Measurements from ENCODE around the gene SMYD3. TPM values are rescaled to one million over a fixed set of nuclear protein-coding genes. Genes with fewer than 3 reads are reported as not detected.

SMYD3 gene
- polyA plus RNA-seq, 1 donor from 2014 or later = 48.6 TPM

DNA sequence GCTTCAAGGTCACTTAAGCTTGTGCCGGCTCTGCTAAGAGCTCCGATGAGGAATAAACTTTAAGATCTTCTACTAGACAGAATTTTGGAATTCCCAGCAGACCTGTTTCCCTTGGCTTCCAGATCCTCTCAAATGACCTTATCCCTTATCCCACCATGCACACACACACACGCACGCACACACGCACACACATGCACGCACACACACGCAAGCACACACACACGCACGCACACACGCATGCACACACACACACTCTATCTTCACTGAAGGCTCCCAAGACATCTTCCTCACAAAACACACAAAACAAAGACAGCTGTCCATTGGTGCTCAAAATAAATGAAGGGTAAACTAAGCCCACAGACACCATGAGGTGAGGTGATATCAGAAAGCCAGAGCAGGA is 692.4 kb downstream of the SMYD3 start:
- Histone ChIP-seq H4K20me1 (ENCODE audit: insufficient read depth) (no peaks in the 10 kb centered on the region), H2AFZ (ENCODE audit: low read depth, low read length) (no peak overlapping the region), H3K9me2 (ENCODE audit: insufficient read depth, low read length) (no peaks in the 10 kb centered on the region), H3F3A (ENCODE audit: insufficient read depth, low read length, poor library complexity, severe bottlenecking) (no peaks in the 10 kb centered on the region), H3K36me3 (ENCODE audit: insufficient read depth, low read length) (no peaks in the 10 kb centered on the region), H3K9me3 (ENCODE audit: low read length) (no peaks in the 10 kb centered on the region), H3K4me3 (ENCODE audit: low read length) (no peak overlapping the region), H3K9ac (ENCODE audit: low read length) (no peak overlapping the region), H3K79me2 (replicated peaks; ENCODE audit: insufficient read depth, low read length) (no peaks in the 10 kb centered on the region), H3K4me2 (ENCODE audit: low read length) (no peak overlapping the region), H3K27ac (ENCODE audit: low read length) (no peak overlapping the region), H3K27me3 (ENCODE audit: insufficient read depth, low read depth, low read length) (no peaks in the 10 kb centered on the region)
- no peak for TF ChIP-seq TAF1 (IDR thresholded peaks at IDR 0.05; ENCODE audit: low read depth)
- TF ChIP-seq POLR2AphosphoS5 (IDR thresholded peaks at IDR 0.05) = no peak
- TF ChIP-seq, protein P1, sequence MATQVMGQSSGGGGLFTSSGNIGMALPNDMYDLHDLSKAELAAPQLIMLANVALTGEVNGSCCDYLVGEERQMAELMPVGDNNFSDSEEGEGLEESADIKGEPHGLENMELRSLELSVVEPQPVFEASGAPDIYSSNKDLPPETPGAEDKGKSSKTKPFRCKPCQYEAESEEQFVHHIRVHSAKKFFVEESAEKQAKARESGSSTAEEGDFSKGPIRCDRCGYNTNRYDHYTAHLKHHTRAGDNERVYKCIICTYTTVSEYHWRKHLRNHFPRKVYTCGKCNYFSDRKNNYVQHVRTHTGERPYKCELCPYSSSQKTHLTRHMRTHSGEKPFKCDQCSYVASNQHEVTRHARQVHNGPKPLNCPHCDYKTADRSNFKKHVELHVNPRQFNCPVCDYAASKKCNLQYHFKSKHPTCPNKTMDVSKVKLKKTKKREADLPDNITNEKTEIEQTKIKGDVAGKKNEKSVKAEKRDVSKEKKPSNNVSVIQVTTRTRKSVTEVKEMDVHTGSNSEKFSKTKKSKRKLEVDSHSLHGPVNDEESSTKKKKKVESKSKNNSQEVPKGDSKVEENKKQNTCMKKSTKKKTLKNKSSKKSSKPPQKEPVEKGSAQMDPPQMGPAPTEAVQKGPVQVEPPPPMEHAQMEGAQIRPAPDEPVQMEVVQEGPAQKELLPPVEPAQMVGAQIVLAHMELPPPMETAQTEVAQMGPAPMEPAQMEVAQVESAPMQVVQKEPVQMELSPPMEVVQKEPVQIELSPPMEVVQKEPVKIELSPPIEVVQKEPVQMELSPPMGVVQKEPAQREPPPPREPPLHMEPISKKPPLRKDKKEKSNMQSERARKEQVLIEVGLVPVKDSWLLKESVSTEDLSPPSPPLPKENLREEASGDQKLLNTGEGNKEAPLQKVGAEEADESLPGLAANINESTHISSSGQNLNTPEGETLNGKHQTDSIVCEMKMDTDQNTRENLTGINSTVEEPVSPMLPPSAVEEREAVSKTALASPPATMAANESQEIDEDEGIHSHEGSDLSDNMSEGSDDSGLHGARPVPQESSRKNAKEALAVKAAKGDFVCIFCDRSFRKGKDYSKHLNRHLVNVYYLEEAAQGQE (IDR thresholded peaks at IDR 0.05; ENCODE audit: borderline replicate concordance) = no peak
- no peak for TF ChIP-seq EZH2 (IDR thresholded peaks at IDR 0.05; ENCODE audit: borderline replicate concordance, insufficient read depth, low read length, poor library complexity, severe bottlenecking)
- TF ChIP-seq, protein P2, sequence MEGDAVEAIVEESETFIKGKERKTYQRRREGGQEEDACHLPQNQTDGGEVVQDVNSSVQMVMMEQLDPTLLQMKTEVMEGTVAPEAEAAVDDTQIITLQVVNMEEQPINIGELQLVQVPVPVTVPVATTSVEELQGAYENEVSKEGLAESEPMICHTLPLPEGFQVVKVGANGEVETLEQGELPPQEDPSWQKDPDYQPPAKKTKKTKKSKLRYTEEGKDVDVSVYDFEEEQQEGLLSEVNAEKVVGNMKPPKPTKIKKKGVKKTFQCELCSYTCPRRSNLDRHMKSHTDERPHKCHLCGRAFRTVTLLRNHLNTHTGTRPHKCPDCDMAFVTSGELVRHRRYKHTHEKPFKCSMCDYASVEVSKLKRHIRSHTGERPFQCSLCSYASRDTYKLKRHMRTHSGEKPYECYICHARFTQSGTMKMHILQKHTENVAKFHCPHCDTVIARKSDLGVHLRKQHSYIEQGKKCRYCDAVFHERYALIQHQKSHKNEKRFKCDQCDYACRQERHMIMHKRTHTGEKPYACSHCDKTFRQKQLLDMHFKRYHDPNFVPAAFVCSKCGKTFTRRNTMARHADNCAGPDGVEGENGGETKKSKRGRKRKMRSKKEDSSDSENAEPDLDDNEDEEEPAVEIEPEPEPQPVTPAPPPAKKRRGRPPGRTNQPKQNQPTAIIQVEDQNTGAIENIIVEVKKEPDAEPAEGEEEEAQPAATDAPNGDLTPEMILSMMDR (IDR thresholded peaks at IDR 0.05; ENCODE audit: poor library complexity, severe bottlenecking) = no peak
- no peak for TF ChIP-seq SMC3 (conservative IDR thresholded peaks at IDR 0.05; ENCODE audit: poor library complexity)
- TF ChIP-seq RAD21 (conservative IDR thresholded peaks at IDR 0.05) = no peak
- TF ChIP-seq MXI1 (conservative IDR thresholded peaks at IDR 0.05; ENCODE audit: poor library complexity, severe bottlenecking) = no peak
- TF ChIP-seq EP300 (conservative IDR thresholded peaks at IDR 0.05; ENCODE audit: poor library complexity, severe bottlenecking) = no peak

DNA sequence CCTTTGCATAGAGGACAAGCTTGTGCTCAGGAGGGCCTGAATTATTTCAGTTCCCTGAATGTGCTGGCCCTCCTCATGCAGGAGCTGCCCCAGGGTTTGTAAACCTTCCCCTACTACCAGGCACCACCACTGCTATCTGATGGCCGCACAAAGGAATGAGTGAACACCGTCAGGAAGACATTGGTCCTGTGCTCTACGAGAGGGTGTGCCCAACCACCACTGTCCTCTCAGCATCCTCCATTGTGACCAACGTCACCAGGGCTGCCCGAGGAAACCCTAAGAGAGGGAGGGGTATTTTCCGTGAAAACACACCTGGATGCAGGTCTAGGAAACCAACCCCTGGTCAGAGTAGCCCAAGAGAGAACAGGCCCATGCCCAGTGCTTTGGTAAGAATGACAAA is 694.8 kb downstream of the SMYD3 start:
- TF ChIP-seq, protein P1 (IDR thresholded peaks at IDR 0.05; ENCODE audit: borderline replicate concordance) = no peak
- TF ChIP-seq, protein P2 (IDR thresholded peaks at IDR 0.05; ENCODE audit: poor library complexity, severe bottlenecking) = no peak
- Histone ChIP-seq H3K4me2 (ENCODE audit: low read length) (no peak overlapping the region), H3K9ac (ENCODE audit: low read length) (no peak overlapping the region), H4K20me1 (ENCODE audit: insufficient read depth) (no peaks in the 10 kb centered on the region), H3F3A (ENCODE audit: insufficient read depth, low read length, poor library complexity, severe bottlenecking) (no peaks in the 10 kb centered on the region), H3K79me2 (replicated peaks; ENCODE audit: insufficient read depth, low read length) (no peaks in the 10 kb centered on the region), H3K27me3 (ENCODE audit: insufficient read depth, low read depth, low read length) (no peaks in the 10 kb centered on the region), H3K27ac (ENCODE audit: low read length) (no peak overlapping the region), H3K36me3 (ENCODE audit: insufficient read depth, low read length) (no peaks in the 10 kb centered on the region), H2AFZ (ENCODE audit: low read depth, low read length) (no peak overlapping the region), H3K9me2 (ENCODE audit: insufficient read depth, low read length) (no peaks in the 10 kb centered on the region), H3K4me3 (ENCODE audit: low read length) (no peak overlapping the region), H3K9me3 (ENCODE audit: low read length) (no peaks in the 10 kb centered on the region)

Measured in neural cell (in vitro differentiated cells).